Stimulated activated CD4-positive, alpha-beta T cell treated with anti-CD3 and anti-CD28 coated beads, Interleukin-15, amount 100 ng/mL, for 1 hour (primary cell): ENCODE results near the gene SHROOM2.
"Not testable (repeated sequence)": the region's sequence is repeated elsewhere in the genome, so short reads cannot be mapped to it uniquely, and the experiment has no call there.

ENCODE experiments used
- DNase-seq, 2 donors: peaks; one replicate each; pipeline ENCODE4 v3.0.0-alpha.2; 2020; ENCODE audit warnings: low read depth in 1 of 2, low spot score in 1 of 2

Gene SHROOM2

GRCh38 chrX:9829308-9830267, 43.4 kb downstream of the SHROOM2 start:
- DNase-seq = no peak

GRCh38 chrX:9832811-9833210, 46.6 kb downstream of the SHROOM2 start:
- no peak for DNase-seq

DNA sequence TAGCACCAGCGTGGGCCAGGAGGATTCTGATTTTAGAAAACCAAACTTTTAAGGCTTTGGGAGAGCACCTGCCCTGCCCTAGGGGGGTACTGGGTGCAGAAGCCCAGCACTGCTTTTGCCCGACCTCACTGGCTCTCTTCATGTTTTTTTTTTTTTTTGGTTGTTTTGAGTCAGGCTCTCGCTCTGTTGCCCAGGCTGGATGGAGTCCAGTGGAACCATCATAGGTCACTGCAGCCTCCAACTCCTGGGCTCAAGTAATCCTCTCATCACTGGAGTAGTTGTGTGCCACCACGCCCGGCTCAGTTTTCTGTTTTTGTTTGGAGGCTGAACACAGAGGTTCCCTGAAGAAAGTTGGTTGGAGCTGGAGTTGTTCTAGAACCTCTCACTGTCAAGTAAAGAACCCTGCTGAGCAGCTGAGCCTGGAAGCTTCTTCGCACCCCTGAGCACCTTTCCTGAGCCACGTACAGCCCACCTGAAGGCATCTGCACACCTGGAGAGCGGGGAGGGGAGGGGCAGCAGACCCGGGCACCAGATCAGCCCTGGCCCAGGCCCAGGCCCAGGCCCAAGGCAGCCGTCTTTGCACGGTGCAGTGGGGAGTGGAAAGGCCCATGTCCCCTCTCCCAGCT, 49.5 kb downstream of the SHROOM2 start:
- DNase-seq = no peak

- no peak for DNase-seq
Measured at GRCh38 chrX:9842541-9842940, 56.3 kb downstream of the SHROOM2 start.

DNA sequence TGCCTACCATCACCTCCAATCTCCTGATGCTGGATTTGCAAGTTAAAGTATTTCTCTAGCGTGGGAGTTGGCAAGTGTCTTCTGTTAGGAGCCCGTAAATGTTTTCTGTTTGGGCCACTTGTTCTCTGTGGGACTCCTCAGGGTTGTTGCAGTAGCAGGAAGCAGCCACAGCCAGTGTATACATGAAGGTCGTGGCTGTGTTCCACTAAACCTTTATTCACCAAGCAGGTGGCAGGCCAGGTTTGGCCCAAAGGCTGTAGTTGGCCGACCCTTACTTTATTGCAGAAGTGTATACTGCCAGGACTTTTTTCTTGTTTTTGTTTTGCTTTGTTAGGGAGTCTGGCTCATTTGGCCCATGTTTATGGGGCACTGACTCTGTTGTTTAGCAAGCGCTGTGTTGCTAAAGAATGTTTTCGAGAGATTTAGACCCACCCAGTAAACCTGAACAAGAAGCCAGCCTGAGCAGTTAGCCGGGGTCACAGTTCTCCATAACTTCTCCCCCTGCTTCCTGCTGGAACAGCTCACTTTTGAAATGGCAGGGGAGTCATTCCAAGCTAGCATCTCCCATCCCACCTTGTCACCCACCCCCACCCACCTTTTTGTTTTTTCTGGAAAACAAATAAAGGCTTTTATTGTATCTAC, 58.8 kb downstream of the SHROOM2 start:
- no peak for DNase-seq

DNA sequence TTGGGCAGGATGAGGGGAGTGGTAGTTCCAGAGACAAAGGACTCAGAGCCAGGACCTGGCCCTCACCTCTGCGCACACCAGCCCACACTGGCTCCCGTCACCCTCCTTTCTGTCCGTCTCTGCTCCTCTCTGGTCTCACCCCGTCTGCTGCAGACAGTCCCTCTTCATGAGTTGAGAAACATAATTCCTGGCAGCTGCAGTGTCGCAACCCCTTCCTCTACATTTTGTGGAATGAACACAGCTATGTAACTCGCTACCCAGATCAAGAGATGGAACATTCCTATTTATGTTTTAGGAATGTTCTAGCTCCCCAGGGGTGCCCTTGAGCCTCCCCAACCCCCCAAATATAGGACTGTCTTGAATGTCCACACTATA, 59.3 kb downstream of the SHROOM2 start:
- DNase-seq = no peak

DNA sequence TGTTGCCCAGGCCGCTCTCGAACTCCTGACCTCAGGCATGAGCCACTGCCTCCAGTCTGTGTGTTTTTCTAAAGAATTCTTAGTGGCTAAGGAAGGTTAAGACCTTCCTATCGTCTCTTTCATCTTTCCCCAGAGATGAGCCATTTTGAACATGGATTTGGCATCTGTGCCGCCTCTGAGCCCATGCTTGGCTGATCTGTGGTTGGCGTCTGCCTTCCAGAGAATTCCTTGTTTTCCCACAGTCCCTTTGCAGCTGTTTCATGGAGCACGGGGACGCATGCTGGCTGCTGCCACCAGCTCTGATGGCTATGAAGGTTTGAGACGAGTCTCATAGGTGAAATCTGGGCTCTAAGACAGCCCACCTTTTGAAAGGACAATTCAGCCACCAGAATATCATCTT, 60.4 kb downstream of the SHROOM2 start:
- no peak for DNase-seq

GRCh38 chrX:9847071-9847470, 60.8 kb downstream of the SHROOM2 start:
- DNase-seq = no peak

DNA sequence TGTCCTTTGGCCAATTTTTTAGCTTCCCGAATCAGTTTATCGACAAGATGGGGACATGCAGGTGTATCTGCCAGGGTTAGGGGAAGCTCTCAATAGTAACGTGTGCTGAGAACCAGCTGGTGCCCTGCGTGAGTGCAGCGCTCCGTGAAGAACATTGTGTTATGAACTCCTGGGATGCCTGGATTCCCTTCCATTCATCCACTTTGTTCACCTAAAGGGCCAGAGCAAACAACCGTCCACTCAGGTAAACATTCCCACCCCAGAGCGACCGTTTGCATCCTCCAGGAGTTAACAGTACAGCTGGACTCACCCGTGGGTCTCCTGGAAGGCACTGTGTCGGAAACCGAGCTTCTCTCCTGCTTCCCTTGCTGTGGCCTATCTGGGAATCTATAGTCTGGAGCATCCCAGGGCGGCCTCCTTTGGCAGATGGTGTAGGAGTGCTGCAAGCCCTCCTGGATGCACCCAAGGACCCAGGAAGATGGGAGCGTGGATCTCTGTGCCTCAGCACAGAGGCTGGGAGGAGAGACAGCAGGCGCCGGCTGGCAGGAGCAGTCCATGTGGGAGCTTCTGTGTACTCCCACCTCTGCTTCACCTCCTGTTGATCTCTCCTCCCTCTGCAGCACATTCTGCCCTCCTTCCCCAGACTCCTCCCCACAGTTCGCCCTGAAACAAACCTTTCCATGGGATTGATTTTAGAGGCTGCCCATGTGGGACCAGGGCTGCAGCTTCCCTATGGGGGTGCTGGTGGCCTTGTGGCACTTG, 62.7 kb downstream of the SHROOM2 start:
- DNase-seq = no peak

DNA sequence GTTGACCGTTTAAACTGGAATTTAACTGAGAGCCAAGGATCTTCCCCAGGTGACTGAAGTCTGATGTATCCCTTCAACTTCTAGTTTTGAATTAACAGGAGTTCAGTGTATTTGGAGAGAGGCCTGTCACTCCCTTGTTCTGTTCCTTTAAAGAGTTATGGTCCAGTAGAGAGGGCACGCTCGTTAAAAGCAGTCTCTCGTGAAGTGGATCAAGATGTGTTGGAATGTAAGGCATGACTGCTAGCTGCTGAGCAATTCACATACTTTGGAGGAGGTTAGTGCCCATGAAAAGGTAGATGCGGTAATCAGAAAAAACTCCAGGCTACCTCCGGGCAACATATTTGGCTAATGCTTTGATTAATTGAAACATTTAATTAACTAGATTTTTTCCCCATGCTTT, 65.7 kb downstream of the SHROOM2 start:
- DNase-seq = no peak

GRCh38 chrX:9853307-9853706, 67.1 kb downstream of the SHROOM2 start:
- DNase-seq = no peak

DNA sequence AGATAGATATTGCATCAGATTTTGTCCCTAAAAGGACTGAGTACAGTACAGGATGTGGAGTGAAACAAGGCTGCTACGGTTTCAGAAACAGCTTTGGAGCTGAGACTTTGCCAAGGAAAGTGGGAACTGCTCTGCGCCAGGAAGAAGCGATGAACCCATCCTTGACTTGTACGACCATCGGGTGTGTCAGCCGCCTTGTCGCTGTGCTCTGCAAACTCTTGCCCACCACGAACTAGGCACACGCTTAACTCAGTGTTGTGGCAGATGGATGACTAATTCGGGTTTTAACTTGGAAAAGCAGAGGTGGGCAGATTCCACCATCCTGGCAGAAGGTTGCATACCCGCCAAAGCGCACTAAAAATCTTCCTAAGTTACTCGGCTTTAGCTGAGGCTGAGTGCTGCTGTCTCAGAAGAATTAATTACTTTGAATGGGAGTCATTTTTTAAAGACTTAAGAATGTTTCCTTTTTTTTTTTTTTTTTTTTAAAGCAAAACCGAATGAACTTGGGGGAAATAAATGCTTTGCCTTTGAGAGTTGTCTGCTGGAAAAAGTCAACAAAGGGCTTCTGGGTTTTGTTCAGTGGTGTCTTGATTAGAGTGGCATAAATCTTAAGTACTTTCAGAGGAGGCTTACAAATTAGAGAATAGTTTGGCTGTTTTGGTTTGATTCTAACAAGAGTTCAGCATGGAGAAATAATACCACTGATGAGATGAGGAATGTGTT, 69.5 kb downstream of the SHROOM2 start:
- DNase-seq = no peak

DNA sequence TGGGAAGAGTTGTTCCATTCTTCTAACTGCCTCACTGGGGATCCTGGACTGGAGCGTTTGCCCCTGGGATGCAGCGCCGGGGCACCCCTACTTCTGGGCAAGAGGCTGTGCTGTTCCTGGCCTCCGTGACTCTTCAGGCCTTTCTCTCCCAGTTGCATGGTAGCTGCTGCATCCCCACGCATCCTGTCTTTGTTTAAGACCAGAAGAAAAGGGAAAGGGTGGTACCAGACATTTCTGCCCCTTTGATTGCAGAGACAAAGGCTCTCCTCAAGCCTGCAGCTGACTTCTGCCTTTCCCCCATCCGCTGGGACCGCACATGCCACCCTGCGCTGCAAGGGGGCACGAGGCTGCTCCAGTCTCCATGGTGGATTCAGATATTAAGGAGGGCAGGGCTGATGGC, 70.4 kb downstream of the SHROOM2 start:
- no peak for DNase-seq

- DNase-seq = no peak
Measured at GRCh38 chrX:9857575-9858474, 71.6 kb downstream of the SHROOM2 start.

DNA sequence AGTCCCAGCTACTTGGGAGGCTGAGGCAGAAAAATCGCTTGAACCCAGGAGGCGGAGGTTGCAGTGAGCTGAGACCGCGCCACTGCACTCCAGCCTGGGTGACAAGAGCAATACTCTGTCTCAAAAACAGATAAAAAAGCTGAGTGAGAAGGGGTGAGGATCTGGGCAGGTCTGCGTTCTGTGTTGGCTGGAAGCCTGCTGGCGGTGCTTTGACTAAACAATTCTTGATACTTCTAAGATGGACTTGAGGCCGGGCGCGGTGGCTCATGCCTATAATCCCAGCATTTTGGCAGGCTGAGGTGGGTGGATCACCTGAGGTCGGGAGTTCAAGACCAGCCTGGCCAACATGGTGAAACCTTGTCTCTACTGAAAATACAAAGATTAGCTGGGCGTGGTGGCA, 72.5 kb downstream of the SHROOM2 start:
- DNase-seq = not testable (repeated sequence)

DNA sequence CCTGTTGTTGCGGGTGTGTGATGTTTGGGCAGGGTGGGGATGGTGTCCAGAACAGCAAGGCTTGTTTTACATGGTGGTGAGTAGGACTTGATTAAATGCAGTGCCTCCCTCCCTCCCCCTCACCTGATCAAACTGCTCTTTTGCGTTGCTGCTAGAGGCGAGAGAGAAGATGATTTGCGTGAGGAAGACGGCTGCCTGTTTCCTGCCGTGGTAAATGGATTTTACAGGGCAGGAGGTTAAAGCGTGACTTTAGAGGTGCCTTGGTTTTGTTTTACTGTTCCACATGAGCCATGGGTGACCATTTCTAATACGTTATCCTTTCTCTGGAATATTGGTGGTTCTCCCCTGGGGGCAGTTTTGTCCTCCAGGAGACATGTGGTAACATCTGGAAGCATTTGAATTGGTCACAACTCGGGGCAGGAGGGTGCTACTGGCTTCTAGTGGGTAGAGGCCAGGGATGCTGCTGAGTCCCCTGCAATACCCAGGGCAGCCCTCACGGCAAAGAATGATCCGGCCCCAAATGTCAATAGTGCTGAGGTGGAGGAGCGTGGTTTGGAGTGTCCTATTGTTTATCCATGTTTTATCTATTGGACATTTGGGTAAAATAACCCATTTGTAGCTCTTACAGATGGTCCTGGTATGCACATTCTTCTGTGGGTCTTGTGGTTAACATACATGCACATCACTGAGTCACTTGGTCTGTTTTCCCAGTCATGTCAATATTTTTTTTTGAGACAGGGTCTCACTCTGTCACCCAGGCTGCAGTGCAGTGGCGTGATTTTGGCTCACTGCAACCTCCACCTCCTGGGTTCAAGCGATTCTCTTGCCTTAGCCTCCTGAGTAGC, 73.7 kb downstream of the SHROOM2 start:
- DNase-seq = no peak

DNA sequence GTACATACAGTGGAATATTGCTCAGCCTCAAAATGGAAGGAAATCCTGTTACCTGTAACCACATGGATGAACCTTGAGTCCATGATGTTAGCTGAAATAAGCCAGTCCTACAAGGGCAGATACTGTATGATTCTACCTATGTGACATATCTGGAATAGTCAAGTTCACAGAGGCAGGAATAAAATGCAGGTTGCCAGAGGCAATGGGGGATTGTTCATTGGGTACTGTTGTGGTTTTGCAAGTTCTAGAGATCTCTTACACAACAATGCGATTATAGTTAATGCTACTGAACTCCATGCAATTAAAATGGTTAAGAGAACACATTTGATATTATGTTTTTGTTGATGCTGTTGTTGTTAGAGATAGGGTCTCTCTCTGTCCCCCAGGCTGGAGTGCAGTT, 74.6 kb downstream of the SHROOM2 start:
- no peak for DNase-seq

DNA sequence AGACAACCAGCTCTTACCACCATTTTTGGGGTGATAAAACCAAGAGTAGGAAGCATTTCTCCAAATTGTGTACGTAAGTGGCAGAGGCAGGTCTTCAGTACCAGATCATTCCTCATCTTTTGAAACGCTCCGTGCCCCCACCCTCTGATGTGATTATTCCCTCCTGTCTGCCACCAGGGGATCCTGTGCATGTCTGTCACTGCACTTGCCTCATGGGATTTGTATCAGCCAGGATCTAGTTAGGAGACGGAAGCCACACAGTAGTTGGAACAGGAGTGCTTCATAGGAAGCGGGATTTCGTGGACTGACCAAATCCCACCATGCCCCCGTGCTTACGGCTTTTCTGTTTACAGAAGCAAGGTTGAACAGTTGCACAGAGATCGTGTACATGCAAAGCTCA, 75.5 kb downstream of the SHROOM2 start:
- no peak for DNase-seq

DNA sequence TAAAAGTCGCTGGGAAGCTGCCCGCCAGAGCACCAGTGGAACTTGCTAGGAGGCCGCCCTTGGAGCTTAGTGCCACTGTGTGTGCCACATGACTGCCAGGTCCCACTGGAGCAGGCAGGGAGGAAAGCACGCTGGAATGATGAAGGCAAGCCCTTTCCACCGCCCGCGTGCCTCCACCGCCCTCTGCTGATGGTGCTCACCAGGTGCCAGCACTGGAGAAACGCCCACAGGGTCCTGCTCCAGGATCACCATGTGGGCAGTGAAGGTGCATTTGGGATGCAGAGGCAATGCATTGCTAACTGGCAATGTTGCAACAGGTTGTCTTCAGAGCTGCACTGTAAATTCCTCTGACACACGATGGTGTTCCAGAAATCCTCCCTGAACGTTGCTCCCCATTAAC, 76.3 kb downstream of the SHROOM2 start:
- no peak for DNase-seq
